ACHN (cell line): ENCODE data around the gene NINL.

ENCODE experiments used
- DNase-seq: peaks from one replicate; pipeline ENCODE4 v3.0.0-alpha.2; 2015
- in situ Hi-C: cut with HindIII; loops from 2 replicates; pipeline ENCODE4 v1.10.0; 2017; ENCODE audit warnings: low sequenced_read_pairs, low pct_ligation_motif_present, low pct_unique_long_range_greater_than_20kb

NINL gene

GRCh38 chr20:25461786-25462545, 123.4 kb downstream of the NINL start:
- in situ Hi-C loops: no loop called here
- no peak for DNase-seq

DNA sequence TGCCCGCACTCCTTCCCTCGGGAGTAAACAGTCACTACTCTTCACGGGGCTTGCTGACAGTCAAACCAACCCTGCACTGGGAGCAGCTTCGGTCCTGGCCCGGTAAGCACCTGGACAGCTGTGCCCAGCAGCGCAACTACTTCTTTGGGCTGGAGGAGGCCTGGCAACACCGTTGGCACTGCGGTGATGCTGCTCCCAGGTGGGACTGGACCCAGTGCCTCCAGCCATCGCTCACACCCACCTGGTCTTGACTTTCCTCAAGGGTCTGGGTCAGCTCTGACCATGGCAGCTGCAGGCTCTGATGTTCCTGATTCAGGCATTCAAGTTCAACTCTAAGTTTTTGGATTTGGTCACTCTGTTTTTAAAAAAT, 124.1 kb downstream of the NINL start:
- in situ Hi-C loops: no loop called here
- no peak for DNase-seq

DNA sequence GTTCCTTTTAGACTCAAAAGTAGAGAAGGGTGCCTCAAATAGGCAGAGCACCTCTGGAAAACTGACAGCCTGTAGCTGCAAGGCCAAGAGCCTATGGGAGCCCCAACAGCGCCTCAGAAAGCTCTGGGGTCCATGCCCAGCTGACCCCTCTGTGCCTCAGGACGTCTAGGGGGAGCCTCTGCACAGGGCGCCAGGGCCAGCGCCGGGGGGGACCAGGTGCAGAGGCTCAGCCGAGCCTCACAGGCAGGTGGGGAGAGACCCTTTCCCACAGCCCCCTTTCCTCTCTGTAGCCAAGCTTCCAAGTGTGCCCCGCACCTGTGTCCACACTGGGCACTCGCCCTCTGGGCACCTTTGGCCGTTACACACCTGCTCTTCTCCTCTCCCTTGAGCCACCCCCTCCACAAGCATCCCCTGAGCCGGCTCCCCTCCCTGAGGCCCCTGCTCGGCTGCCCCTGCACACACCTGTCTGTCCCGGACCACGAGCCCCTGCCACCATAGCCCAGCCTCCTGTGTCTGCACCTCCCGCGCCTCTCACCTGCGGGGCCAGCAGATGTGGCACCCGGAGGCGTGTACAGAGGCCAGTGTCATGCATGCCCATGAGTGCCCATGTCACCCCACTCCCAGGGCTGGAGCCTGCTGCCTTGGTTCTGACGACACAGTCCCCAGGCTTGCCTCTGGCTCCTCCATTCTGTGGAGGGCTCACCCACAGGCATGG, 124.6 kb downstream of the NINL start:
- in situ Hi-C loops: no loop called here
- no peak for DNase-seq

GRCh38 chr20:25459916-25460535, 125.3 kb downstream of the NINL start:
- in situ Hi-C loops: no loop called here
- DNase-seq: no peak

DNA sequence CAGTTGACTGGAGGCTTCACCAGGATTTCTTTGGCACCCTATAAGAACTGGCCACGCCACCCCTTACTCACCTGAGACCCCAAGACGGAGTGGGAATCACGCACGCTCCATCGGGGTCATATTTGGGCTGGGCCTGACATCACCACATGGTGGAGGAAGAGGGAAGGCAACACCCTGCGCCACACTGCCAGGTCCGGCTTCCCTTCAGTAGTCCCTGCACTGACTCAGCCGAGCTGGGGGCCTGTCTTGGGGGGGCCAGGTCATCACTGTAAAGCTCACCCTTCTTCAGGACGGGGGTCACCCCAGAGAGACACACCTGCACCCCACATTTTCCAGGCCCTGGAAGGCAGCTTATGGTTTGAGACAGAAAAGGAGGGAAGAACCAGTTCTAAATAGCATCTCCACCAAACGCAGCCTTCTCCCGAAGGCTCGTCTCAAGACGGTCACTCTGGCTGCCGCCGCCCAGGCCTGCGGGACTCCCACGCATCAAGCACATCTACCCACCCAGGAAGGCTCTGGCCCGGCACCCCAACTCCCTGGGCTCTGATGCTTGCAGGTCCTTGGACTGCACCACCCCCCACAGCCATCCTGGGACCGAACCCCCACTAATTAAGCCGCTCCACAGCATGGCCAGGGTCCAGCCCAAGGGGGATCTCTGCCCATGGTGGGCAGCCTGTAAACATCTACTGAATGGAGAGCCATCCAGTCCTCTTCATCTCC, 126.1 kb downstream of the NINL start:
- in situ Hi-C loops: no loop called here
- DNase-seq: no peak

- in situ Hi-C loops: no loop called here
- no peak for DNase-seq
Observed at GRCh38 chr20:25457886-25458680, 127.2 kb downstream of the NINL start.

- no peak for DNase-seq
- in situ Hi-C loops: no loop called here
Observed at GRCh38 chr20:25454153-25454900, 131.0 kb downstream of the NINL start.

GRCh38 chr20:25453035-25453810, 132.1 kb downstream of the NINL start:
- in situ Hi-C loops: no loop called here
- peak; percentile 77 for DNase-seq

DNA sequence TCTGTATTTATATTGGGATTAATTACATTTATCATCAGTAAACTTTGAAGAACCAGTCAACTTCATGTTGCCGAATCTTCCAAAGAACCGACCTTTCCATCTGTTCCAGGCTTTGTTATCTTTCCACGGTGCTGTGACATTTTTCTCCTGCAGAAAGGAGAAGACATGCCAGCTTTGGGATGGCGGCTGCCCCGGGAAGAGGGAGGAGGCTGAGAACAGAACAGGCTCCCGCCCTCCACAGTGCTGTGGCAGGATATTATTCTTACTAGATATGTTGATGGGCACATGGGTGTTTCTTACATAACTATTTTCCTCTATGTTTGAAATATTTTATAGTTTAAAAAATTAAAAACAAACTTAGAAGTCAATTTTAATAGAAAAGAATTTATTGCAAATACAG, 133.0 kb downstream of the NINL start:
- DNase-seq: no peak
- in situ Hi-C loops: no loop called here

GRCh38 chr20:25447671-25448070, 137.7 kb downstream of the NINL start:
- in situ Hi-C loops: no loop called here
- no peak for DNase-seq

DNA sequence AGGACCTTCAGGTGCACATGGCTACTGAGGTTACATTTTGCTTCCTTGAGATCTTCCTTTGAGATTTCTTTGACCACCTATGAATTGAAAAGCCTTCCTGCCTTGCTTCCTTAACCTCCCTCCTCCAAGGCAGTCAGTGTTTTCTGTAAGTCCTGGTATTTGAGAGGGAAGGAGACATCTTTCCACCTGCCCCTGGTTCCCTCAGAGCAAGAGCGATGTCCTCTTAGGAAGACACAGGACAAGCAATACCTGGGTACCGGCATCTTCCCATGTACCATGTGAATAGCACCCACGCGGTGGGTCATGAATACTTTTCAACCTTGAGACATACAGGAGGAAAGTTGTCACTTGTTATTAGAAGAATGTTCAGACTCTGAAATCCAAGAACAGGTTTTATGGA, 140.8 kb downstream of the NINL start:
- in situ Hi-C loops: no loop called here

GRCh38 chr20:25439328-25439727, 146.0 kb downstream of the NINL start:
- in situ Hi-C loops: no loop called here
- no peak for DNase-seq

More for the DNA sequence above, 140.8 kb downstream of the NINL start:
- no peak for DNase-seq

- in situ Hi-C loops: no loop called here
Observed at GRCh38 chr20:25437153-25437581, 148.2 kb downstream of the NINL start.

DNA sequence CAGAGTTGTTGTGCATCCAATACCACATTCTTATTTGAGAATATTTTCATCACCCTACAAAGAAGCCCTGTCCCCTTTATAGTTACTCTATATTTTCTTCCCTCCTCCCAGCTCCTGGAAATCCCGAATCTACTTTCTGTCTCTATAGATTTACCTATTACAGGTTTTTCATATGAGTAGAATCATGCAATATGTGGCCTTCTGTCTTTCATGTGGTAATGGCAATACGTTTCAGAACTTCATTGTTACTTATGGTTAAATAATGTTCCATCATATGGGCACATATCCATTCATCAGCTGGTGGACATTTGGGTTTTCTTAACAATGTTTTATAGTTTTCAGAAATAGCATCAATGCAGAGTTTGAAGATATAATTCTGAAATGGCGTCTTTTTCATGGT, 160.8 kb downstream of the NINL start:
- in situ Hi-C loops: no loop called here
- DNase-seq: no peak

More at GRCh38 chr20:25437153-25437581, 148.2 kb downstream of the NINL start:
- DNase-seq: no peak

GRCh38 chr20:25422032-25422431, 163.3 kb downstream of the NINL start:
- in situ Hi-C loops: no loop called here

GRCh38 chr20:25421102-25421501, 164.2 kb downstream of the NINL start:
- no peak for DNase-seq
- in situ Hi-C loops: no loop called here

More at GRCh38 chr20:25422032-25422431, 163.3 kb downstream of the NINL start:
- no peak for DNase-seq

- in situ Hi-C loops: no loop called here
- DNase-seq: peak; percentile 23
Observed at GRCh38 chr20:25418776-25419175, 166.6 kb downstream of the NINL start.
